ENCODE results near the gene GJA3.
"Not testable (repeated sequence)": the region's sequence is repeated elsewhere in the genome, so short reads cannot be mapped to it uniquely, and the experiment has no call there.

Gene GJA3

DNA sequence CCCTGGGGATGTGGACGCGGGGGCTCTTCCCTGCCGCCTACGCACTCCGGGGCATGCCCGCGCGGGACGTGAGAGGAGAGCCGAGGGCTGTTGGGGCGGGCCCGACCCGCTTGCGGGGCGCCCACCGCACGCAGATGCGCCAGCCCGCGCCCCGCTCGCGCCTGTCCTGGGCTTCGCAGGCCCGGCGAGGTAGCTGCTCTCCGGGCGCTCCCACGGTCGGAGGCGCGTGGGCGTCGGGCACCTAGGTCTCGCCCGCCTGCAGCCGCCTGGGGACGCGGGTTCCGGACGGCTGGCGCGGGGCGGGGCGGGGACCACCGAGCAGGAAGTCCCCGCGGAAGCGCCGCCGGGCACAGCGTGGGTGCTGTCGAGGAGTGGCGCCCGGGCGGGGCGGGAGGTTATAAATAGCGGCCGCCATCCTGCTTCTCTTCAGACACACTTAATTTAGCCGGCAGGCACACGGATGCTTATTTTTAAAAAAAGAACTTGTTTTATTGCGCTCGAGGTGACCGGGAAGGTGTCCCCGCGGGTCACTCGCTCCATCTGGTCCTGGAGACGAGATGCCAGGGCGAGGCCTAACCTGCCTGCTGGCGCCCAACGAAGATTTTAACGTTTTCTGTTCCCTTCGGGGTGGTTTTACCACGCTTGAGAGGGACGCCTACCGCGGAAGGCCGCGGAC lies 561 bp upstream of the GJA3 start:
- Histone ChIP-seq H3K27me3 (ENCODE audit: control insufficient read depth, insufficient read depth, low read length) (peaks cover 61% of the 10 kb centered on the region), H3K4me3 (ENCODE audit: low read depth, low read length) (peak overlapping the region; percentile 66), H3K9me3 (ENCODE audit: control insufficient read depth, insufficient read depth, low read length) (no peaks in the 10 kb centered on the region), H3K4me1 (ENCODE audit: control insufficient read depth, insufficient read depth, low read length) (no peaks in the 10 kb centered on the region), H3K36me3 (ENCODE audit: control insufficient read depth, insufficient read depth, low read length) (no peaks in the 10 kb centered on the region), H3K9ac (ENCODE audit: low read depth, low read length) (no peak overlapping the region)

DNA sequence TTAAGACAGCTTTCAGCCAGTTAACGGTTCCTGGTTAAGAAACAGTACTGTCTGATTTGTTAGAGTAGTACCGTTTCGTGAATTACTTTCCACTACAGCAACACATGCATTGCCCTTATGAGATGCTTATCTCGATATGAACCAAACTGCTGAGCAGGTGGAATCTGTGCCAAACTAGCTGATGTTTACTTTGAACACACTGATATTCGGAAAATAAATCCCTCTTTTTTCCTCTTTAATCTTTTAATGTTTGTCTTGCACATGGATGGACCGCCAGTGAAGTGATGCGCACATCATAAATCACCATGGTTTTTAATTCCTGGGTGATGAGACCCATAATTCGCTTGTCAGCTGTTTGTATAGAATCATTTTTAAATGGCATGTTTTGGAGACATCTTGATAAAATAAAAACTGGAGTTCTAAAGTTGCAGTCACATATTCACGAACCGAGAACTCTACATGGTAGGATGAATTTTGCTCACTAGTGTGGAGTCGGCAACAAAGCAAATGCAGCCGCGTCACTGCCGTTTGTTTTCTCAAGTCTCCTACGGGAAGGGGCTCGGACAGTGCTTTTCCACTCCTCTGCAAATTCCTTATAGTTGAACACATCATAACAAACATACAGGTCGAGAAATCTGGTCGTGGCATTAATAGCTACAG lies 1.1 kb downstream of the GJA3 start:
- Histone ChIP-seq H3K4me1 (ENCODE audit: control insufficient read depth, insufficient read depth, low read length) (no peaks in the 10 kb centered on the region), H3K9ac (ENCODE audit: low read depth, low read length) (no peak overlapping the region), H3K27me3 (ENCODE audit: control insufficient read depth, insufficient read depth, low read length) (peaks cover 61% of the 10 kb centered on the region), H3K9me3 (ENCODE audit: control insufficient read depth, insufficient read depth, low read length) (no peaks in the 10 kb centered on the region), H3K4me3 (ENCODE audit: low read depth, low read length) (peak overlapping the region; percentile 66), H3K36me3 (ENCODE audit: control insufficient read depth, insufficient read depth, low read length) (no peaks in the 10 kb centered on the region)

DNA sequence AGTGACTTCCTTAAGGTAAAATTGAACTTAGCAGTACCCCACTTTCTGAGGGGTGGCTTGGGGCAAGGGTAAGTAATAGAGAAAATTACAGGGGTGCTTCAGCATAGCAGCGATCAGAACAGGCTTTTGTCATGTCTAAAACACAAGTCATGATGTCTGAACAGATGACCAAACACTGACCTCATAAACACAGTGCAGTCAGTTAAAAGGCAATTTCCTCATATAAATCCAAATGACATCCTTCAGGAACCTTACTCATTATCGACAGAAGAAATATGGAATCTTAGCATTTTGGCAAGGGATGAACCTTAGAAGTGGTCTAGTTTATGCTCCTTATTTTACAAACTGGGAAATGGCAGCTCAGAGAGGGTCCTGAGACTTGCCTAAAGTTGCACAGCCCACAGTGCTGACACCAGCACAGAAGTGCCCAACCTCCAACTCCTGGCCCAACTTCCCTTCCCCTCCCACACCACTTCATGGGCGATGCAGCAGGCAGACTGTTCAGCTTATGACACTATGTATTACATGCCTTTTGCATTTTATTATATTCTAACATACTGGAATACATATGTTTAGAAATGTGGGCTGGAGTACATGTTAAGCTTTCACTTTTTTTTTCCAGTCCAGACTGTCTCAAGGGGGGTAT lies 3.6 kb downstream of the GJA3 start:
- Histone ChIP-seq H3K27me3 (ENCODE audit: control insufficient read depth, insufficient read depth, low read length) (peaks cover 50% of the 10 kb centered on the region), H3K36me3 (ENCODE audit: control insufficient read depth, insufficient read depth, low read length) (no peaks in the 10 kb centered on the region), H3K9me3 (ENCODE audit: control insufficient read depth, insufficient read depth, low read length) (no peaks in the 10 kb centered on the region), H3K4me3 (ENCODE audit: low read depth, low read length) (no peak overlapping the region), H3K9ac (ENCODE audit: low read depth, low read length) (no peak overlapping the region), H3K4me1 (ENCODE audit: control insufficient read depth, insufficient read depth, low read length) (no peaks in the 10 kb centered on the region)

DNA sequence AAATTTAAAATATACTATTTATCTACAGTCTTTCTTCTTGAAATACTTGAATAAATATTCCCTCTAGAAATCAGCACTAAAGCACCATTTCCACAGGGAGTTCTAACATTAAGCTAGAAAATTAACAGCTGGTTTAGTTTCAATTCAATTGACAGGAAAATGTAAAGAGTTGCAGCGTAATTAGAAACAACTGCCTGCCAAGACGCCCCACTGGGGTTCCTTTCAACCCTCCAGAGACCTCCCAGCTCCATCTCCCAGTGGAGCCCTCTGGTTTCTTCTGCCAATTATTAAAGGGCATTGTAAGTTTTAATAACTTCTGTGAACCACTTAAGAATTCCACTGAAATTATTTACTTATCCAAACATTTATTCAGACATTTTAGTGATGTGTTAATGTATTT lies 4.2 kb downstream of the GJA3 start:
- H3K36me3 ChIP-seq (ENCODE audit: control insufficient read depth, insufficient read depth, low read length): no peaks in the 10 kb centered on the region
- no peak overlapping the region for H3K9ac ChIP-seq (ENCODE audit: low read depth, low read length)
- H3K4me1 ChIP-seq (ENCODE audit: control insufficient read depth, insufficient read depth, low read length): no peaks in the 10 kb centered on the region
- H3K27me3 ChIP-seq (ENCODE audit: control insufficient read depth, insufficient read depth, low read length): peaks cover 46% of the 10 kb centered on the region
- H3K9me3 ChIP-seq (ENCODE audit: control insufficient read depth, insufficient read depth, low read length): no peaks in the 10 kb centered on the region
- no peak overlapping the region for H3K4me3 ChIP-seq (ENCODE audit: low read depth, low read length)

DNA sequence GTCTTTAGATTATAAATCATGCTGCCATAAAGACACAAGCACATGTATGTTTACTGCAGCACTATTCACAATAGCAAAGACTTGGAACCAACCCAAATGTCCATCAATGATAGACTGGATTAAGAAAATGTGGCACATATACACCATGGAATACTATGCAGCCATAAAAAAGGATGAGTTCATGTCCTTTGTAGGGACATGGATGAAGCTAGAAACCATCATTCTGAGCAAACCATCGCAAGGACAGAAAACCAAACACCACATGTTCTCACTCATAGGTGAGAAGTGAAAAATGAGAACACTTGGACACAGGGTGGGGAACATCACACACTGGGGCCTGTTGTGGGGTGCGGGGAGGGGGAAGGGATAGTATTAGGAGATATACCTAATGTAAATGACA lies 7.6 kb downstream of the GJA3 start:
- peaks cover 15% of the 10 kb centered on the region for H3K27me3 ChIP-seq (ENCODE audit: control insufficient read depth, insufficient read depth, low read length)
- not testable (repeated sequence) for H3K36me3 ChIP-seq (ENCODE audit: control insufficient read depth, insufficient read depth, low read length); H3K9ac ChIP-seq (ENCODE audit: low read depth, low read length); H3K4me3 ChIP-seq (ENCODE audit: low read depth, low read length); H3K4me1 ChIP-seq (ENCODE audit: control insufficient read depth, insufficient read depth, low read length); H3K9me3 ChIP-seq (ENCODE audit: control insufficient read depth, insufficient read depth, low read length)

DNA sequence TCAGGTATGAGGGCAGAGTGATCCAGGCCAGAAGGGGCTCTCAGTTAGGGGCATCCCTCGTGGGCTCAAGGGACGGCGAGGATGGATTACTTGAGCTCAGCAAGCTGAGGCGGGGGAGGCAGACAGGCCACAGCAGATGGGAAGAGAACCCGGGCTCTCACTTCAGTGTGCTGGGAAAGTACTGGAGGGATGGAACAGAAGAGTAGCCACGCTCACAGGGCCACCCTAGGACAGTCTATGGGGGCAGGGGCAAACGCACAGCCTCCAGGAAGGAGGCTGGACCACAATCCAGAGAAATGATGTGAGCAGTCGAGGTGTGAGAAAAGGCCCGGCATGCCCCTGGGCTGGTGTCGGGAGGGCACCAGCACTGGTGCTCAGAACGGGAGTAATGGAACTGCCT lies 9.2 kb downstream of the GJA3 start:
- Histone ChIP-seq H3K4me3 (ENCODE audit: low read depth, low read length) (no peak overlapping the region), H3K4me1 (ENCODE audit: control insufficient read depth, insufficient read depth, low read length) (no peaks in the 10 kb centered on the region), H3K9ac (ENCODE audit: low read depth, low read length) (no peak overlapping the region), H3K36me3 (ENCODE audit: control insufficient read depth, insufficient read depth, low read length) (no peaks in the 10 kb centered on the region), H3K27me3 (ENCODE audit: control insufficient read depth, insufficient read depth, low read length) (peaks cover 2% of the 10 kb centered on the region), H3K9me3 (ENCODE audit: control insufficient read depth, insufficient read depth, low read length) (no peaks in the 10 kb centered on the region)

DNA sequence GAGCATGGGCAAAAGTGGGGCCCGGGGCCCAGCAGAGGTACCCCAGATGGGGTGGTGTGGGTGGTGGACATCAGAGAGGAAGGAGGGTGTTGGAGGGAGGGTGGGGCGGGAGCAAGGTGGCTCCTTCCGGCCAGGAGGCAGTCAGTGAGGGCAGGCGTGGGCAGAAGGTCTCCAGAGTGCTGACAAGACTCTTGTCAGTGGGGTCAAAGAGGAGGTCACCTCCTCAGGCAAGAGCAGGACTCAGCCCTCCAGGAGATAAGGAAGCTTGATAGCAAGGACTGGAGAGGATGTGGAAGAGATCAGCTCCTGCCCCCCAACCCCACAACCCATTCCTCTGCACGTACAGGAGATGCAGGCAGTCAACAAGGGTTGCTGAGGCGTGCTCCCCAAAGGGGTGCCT lies 9.8 kb downstream of the GJA3 start:
- Histone ChIP-seq H3K4me1 (ENCODE audit: control insufficient read depth, insufficient read depth, low read length) (no peaks in the 10 kb centered on the region), H3K9ac (ENCODE audit: low read depth, low read length) (no peak overlapping the region), H3K9me3 (ENCODE audit: control insufficient read depth, insufficient read depth, low read length) (no peaks in the 10 kb centered on the region), H3K4me3 (ENCODE audit: low read depth, low read length) (no peak overlapping the region), H3K27me3 (ENCODE audit: control insufficient read depth, insufficient read depth, low read length) (peaks cover 2% of the 10 kb centered on the region), H3K36me3 (ENCODE audit: control insufficient read depth, insufficient read depth, low read length) (no peaks in the 10 kb centered on the region)

DNA sequence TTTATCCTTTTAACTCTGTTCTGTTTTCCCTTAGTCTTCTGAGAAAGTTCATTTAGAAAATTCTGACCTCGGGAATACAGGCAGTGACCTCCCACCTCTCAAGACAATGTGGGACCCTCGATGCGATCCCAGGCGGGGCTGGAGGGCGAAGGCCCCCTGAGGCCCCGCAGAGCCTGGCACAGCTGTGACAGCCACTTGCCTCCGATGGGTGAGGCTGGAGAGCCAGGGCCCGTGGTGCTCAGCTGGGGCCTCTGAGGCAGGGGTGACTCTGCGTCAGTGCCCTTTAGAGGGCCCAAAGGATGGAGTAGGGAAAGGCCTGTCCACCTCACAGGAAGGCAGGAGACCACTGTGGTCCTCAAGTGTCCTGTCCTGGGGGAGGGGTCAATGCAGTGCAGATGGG lies 10.3 kb downstream of the GJA3 start:
- Histone ChIP-seq H3K4me3 (ENCODE audit: low read depth, low read length) (no peak overlapping the region), H3K9ac (ENCODE audit: low read depth, low read length) (no peak overlapping the region), H3K9me3 (ENCODE audit: control insufficient read depth, insufficient read depth, low read length) (no peaks in the 10 kb centered on the region), H3K27me3 (ENCODE audit: control insufficient read depth, insufficient read depth, low read length) (peaks cover 2% of the 10 kb centered on the region), H3K36me3 (ENCODE audit: control insufficient read depth, insufficient read depth, low read length) (no peaks in the 10 kb centered on the region), H3K4me1 (ENCODE audit: control insufficient read depth, insufficient read depth, low read length) (no peaks in the 10 kb centered on the region)

DNA sequence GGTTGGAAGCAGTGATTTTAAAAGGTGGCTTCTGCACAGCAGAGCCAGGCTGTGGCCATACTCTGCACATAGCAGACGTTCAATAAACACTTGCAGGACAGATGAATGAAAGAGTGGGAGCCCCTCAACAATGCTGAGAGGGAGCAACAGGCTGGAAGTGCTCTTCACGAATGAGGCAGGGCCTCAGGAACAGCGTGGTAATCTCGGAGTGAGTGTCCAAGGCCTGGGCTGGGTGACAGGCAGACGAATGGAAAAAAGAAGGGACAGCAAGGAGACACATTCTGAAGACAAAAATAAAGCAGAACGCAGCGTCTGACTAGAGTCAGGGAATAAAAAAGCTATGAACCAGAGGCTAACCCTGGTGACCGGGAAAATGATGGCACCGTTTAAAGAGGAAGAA lies 11.1 kb downstream of the GJA3 start:
- Histone ChIP-seq H3K36me3 (ENCODE audit: control insufficient read depth, insufficient read depth, low read length) (no peaks in the 10 kb centered on the region), H3K9ac (ENCODE audit: low read depth, low read length) (no peak overlapping the region), H3K4me1 (ENCODE audit: control insufficient read depth, insufficient read depth, low read length) (no peaks in the 10 kb centered on the region), H3K4me3 (ENCODE audit: low read depth, low read length) (no peak overlapping the region), H3K27me3 (ENCODE audit: control insufficient read depth, insufficient read depth, low read length) (peaks cover 2% of the 10 kb centered on the region), H3K9me3 (ENCODE audit: control insufficient read depth, insufficient read depth, low read length) (no peaks in the 10 kb centered on the region)

DNA sequence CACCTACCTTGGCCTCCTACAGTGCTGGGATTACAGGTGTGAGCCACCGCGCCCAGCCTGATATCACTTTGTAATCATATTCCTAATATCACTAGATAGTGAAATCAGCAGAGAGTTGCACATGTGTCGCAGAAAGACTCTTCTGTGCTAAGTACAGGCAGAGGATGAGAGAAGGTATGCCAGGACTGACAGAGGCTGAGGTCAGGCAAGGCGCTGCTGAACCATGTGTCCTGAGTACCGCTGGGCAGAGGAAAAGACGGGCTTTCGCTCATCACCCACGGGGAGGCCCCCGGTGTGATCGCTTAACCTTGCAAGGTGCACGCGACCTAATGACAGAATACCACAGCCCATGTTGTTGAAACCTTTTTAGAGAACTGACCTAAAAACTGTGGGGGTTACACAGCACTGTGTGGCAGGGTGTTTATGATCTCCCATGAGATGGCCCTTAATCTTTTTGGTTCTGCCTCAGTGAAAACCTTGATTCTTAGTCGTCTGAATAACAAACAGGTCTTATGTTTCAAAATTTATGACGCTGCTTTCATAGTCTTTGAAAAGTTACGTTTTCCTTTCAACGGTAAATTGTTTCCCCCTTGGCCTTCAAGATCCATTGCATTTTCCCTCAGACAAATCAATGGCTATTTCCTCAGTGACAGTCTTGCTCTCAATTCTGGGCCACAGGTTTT lies 12.2 kb downstream of the GJA3 start:
- H3K9me3 ChIP-seq (ENCODE audit: control insufficient read depth, insufficient read depth, low read length): no peaks in the 10 kb centered on the region
- no peaks in the 10 kb centered on the region for H3K36me3 ChIP-seq (ENCODE audit: control insufficient read depth, insufficient read depth, low read length)
- H3K4me3 ChIP-seq (ENCODE audit: low read depth, low read length): no peak overlapping the region
- no peaks in the 10 kb centered on the region for H3K4me1 ChIP-seq (ENCODE audit: control insufficient read depth, insufficient read depth, low read length)
- H3K27me3 ChIP-seq (ENCODE audit: control insufficient read depth, insufficient read depth, low read length): peaks cover 2% of the 10 kb centered on the region
- no peak overlapping the region for H3K9ac ChIP-seq (ENCODE audit: low read depth, low read length)

DNA sequence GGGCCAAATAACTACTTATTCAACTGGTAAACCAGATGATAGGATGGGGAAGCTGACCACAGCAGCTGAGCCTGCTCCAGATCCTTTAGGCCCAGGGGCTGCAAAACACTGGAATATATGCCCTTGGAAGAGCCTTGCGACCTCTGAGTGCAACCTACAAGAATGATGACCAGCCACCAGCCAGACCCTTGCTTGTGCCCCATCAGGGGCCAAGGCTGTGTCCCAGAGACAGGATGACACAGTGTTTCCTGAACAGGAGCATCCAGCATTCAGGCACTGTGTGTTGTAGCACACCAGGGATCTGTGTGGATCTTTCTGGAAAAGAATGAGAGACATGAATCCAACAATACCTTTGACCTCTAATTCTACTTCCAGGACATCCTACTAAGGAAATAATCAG lies 14.5 kb downstream of the GJA3 start:
- Histone ChIP-seq H3K27me3 (ENCODE audit: control insufficient read depth, insufficient read depth, low read length) (peaks cover 4% of the 10 kb centered on the region), H3K36me3 (ENCODE audit: control insufficient read depth, insufficient read depth, low read length) (no peaks in the 10 kb centered on the region), H3K9ac (ENCODE audit: low read depth, low read length) (no peak overlapping the region), H3K9me3 (ENCODE audit: control insufficient read depth, insufficient read depth, low read length) (no peaks in the 10 kb centered on the region), H3K4me1 (ENCODE audit: control insufficient read depth, insufficient read depth, low read length) (no peaks in the 10 kb centered on the region), H3K4me3 (ENCODE audit: low read depth, low read length) (no peak overlapping the region)

DNA sequence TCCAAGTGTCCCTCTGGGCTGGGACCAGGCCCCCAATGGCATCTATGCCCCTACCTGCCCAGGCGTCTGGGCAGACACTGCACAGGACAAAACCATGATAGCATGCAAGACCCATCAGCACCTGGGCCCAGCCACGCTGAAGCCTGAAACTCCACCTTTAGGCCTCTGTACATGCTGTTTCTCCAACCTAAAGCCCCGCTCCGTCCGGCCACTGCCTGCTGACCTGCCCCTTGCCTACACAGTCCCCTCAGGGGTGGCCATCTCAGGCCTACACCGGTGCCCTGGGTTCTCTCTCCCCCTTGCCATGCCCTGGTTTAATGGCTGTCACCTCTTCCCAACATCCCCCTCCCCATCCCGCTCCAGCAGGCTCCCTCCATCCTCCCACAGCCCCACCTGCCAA lies 15.3 kb downstream of the GJA3 start:
- Histone ChIP-seq H3K4me3 (ENCODE audit: low read depth, low read length) (no peak overlapping the region), H3K9ac (ENCODE audit: low read depth, low read length) (no peak overlapping the region), H3K9me3 (ENCODE audit: control insufficient read depth, insufficient read depth, low read length) (no peaks in the 10 kb centered on the region), H3K36me3 (ENCODE audit: control insufficient read depth, insufficient read depth, low read length) (no peaks in the 10 kb centered on the region), H3K4me1 (ENCODE audit: control insufficient read depth, insufficient read depth, low read length) (no peaks in the 10 kb centered on the region), H3K27me3 (ENCODE audit: control insufficient read depth, insufficient read depth, low read length) (peaks cover 6% of the 10 kb centered on the region)

All from iPS-15b (cell line).